Activated CD8-positive, alpha-beta memory T cell treated with anti-CD3 and anti-CD28 coated beads, Interleukin-2, amount 50 U/mL, for 1 hour (primary cell): ENCODE measurements around the gene ASPRV1.
A peak's percentile ranks its signal among the peaks of the same experiment; 100 is the strongest.

Source experiments
- DNase-seq: peaks from one replicate; pipeline ENCODE4 v3.0.0-alpha.2; 2020; ENCODE audit errors: extremely low read depth

ASPRV1 gene

GRCh38 chr2:69943000-69943842, 18.2 kb downstream of the ASPRV1 start:
- no peak for DNase-seq

DNA sequence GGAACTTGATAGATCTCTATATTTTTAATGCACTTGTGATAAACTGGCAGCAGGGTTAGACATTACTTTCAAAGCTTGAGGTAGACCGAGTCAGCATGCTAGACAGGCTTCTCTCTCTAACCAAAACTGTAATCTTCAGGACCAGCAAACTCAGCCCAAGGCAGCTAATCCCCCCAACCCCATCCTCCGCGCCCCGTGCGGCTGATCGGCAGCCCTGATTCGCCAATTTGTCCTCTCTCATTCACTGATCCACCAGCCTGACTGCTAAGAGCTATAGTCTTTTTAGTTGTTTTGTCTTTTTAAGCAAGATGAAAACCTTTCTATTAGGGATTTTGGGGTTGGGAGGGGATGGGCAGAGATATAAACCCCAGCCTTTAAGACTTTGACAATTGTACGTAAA, 20.7 kb downstream of the ASPRV1 start:
- no peak for DNase-seq

- no peak for DNase-seq
These were observed 21.7 kb downstream of the ASPRV1 start for GRCh38 chr2:69939722-69940121.

- no peak for DNase-seq
These were observed 23.5 kb downstream of the ASPRV1 start for GRCh38 chr2:69937968-69938367.

DNA sequence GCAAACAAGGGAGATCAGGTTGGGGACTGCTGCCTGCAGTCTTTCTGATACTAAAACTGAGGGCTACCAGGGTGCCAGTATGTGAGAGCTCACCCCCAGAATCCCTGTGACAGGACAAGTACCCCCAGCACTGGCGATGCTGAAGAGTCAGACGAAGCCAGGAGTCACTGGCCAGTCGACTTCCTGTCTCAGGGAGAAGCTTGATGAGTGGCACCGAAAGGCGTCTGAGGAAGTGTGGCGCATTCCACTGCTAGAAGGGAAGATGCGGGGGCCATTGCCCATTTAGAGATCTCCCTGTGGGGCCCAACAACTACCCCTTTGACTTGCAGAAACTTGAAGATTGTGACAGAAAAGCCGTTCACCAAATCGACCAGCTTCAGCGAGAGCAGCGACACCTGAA, 24.5 kb downstream of the ASPRV1 start:
- DNase-seq: no peak

DNA sequence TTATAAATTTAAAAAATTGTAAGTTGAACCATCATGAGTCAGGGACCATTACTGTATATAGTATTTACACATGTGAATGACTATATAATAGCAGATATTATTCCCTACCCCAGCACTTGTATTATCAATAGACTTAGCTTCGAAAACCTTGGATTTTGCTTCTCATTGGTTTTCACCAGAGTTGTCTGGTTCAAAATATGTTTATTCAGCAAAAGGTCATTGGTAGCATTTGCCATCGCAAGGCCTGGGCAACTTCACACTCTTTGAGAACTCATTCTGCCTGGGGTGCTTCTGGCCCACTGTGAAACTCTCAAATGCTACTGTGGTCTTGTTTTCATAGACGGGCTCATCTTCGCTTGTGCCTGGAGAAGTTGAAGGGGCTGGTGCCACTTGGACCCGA, 26.4 kb downstream of the ASPRV1 start:
- DNase-seq: no peak

DNA sequence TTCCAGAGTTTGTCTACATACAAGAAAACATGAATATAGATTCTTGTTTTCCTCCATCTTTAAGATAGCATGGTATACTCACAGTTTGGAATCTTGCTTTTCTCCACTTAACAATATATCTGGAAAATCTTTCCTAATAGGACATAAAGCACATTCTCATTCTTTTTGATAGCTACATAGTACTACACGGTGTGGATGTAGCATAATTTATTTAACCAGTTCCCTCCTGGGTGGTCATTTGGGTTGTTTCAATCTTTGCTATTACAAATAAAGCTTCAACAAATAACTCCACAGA, 26.9 kb downstream of the ASPRV1 start:
- DNase-seq: no peak

DNA sequence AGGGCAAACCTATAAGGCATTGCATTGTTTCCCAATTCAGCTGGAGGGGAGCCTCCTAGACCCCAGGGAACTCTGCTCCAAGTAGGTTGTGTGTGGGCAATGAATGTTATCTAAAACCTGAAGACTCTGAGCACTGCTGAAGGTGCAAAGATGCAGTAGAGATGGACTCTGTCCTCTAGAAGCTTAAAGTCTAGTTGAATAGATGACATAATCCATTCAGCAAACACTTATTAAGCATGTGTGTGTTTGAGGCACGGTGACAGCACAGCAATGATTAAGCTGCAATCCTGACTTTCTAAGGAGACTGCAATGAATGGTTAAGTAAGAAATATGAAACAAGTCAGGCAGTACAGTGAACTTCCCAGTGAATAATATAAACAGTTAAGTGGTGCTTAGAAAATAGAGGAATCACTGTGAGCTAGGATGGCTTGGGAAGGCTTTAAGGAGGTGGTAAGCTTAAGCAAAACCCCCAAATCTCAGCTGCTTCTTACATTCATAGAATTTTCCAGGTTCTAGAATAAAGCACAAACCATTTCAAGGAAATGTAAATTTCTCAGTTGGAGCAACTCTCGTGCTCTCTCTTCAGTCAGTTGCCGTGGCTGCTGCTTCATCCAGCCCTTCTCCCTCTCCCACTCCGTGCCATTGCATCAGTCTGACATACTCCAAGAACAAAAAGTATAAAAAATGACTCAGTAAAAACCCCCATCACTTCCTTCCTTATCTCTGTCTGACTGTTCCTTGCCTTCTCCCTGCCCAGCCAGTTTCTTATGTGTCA, 27.4 kb downstream of the ASPRV1 start:
- DNase-seq: no peak

GRCh38 chr2:69933254-69933828, 28.1 kb downstream of the ASPRV1 start:
- no peak for DNase-seq

DNA sequence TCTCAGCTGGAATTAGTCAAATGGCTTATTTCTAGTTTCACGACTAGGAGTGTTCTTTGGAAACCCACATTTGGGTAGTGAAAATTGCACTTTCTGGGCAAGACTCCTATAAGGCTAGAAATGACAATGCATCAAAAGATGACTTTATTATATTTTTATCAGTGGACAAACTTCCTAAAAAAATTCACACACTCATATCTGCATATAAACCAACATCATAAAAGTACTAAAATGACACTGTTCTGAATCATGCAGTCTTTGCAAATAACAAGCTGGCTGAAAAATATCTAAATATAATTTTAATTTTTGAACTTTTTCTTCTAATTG, 28.9 kb downstream of the ASPRV1 start:
- DNase-seq: no peak

- no peak for DNase-seq
These were observed 29.4 kb downstream of the ASPRV1 start for GRCh38 chr2:69931832-69932595.

DNA sequence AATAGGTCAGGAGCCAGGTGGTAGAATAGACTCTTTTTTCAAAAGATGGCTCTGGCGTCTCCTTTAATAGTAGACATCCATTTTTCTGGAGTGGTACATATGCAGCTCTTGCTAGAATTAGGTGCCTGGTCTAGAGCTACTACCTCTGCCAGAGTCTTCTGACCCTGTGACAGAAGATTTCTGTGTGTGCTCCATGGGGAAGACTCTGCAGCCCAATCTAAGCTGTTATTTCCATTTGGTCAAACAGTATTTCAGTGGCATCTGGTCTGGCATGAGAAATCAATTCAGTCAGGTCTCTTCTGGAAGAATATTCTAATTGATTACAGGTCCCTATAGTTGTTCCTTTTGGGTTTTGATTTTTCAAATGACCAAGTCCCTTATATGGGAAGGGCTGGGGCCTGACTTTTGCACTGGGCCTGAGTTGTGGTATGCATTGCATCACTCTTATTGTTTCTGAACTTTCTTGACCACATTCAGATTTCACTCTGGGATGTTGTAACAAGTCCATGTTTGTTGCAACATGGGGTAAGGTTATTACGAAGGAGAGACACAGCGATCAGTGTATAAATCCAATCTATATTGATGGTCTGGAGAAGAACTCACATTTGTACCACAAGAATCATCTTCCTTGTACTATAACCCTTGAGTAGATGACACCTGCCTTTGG, 34.4 kb downstream of the ASPRV1 start:
- no peak for DNase-seq

DNA sequence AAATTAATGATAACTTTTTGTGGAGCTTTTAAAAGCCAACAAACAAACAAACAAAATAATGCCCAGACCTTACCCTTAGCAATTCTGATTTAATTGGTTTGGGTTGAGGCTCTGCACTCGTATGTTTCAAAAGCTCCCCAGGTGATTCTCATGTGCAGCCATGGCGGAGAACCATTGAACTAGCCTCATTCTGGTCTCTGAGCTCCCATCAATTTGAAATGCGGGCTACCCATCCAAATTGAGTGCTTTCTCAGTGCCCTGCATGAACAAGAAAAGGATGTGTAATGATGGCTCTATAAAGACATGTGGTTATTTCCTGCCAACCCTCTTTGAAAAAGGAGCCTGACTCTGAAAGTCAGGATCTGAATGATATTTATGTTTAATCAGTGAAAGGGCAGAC, 38.3 kb downstream of the ASPRV1 start:
- DNase-seq: no peak

DNA sequence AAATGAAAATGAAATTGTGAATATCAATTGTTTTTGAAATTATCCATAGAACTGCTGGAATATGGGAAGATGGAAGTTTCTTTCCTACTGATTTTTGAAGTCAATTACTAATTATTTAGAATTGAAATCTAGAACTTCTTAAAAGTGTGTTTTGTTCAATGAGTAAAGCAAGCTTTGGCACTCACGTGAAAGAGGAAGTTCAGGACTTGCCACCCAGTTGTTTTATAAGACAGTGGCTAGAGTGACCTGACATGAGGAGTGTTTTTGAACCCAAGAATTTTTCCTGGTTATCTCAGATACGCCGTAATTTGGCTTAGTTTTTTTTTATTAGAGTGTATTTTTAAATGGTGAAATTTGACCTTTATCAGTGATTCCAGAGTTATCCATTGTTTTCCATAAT, 43.0 kb downstream of the ASPRV1 start:
- DNase-seq: no peak

DNA sequence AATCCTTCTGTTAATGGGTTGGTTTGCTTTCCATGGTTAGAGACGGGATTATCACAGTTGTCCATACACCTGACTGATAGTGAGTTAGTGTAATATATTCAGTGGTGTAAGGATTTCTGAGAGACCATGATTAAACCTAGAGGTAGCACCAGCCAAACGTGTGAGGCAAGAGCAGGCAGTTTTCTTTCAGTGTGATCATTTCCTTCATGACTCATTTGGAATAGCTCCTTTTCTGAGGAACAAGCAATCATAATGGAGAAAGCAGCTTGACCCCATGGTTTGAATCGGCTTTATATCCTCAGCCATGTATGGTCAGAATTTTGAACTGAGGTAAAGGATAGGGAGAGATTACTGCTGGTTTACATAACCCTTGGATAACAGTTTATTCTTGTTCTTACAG, 43.6 kb downstream of the ASPRV1 start:
- no peak for DNase-seq

DNA sequence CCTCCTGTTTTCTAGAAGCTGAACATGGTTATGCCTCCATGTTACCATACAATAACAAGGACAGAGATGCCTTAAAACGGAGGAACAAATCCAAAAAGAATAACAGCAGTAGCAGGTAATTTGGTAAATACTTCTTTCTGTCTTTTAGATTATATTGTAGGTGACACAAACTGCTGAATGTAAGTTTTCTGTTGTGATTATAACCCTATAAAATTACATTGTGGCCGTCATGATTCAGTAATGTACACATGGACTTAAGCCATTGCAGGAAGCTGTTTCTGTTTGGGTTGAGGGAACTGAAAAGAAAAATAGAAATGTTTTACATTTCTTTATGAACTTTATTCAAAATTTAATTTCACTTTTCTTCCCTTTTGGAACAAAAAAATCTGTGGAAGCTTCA, 45.3 kb downstream of the ASPRV1 start:
- no peak for DNase-seq

GRCh38 chr2:69914950-69915945, 46.2 kb downstream of the ASPRV1 start, which contains the start of gene MXD1:
MXD1 (plus strand) TSS chr2:69915109; CDS start chr2:69915331, 222 bp downstream.
- DNase-seq: no peak

- DNase-seq: peak; percentile 100
These were observed 47.1 kb downstream of the ASPRV1 start for GRCh38 chr2:69914164-69914949.

DNA sequence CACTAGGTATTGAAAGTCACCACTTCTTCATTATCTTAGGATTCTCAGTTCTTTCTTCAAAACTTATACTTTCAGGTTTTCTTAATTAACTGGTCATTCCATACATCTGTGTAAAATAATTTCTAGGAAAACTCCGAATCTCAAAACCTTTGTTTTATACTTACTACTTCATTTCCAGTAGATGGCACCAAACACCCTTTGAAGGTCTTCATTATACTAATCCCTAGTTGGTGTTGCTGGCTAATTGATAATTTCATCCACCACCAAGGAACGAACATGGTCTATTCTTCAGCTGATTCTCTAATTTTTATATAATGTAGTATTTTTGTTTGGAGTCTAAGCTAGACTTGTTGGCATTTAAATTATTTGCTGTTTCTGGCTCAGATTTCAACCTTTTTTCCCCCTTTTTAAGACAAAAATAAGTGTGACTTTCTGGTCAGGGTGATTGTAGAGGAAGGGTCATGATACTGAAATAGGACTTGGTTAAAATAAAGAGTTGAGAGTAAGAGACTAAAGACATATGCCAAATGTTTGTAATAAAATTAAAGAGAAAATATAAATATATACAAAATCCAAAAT, 49.4 kb downstream of the ASPRV1 start:
- no peak for DNase-seq
